HG02588 (cell line): ENCODE measurements around the gene KMT2D.

Source experiments
- ATAC-seq: cut with Tn5 transposase; IDR thresholded peaks from one replicate; pipeline ENCODE4 v1.9.1; 2021; ENCODE audit warnings: mild to moderate bottlenecking, moderate library complexity; ENCODE audit not compliant: unreplicated experiment

Gene KMT2D

GRCh38 chr12:49060237-49061156, at the start of gene KMT2D:
TSS of gene KMT2D (minus strand) at chr12:49060794. CDS start at chr12:49055324, 5,470 bp downstream.
- peak; percentile 45 for ATAC-seq

GRCh38 chr12:49109641-49110463, 49.3 kb upstream of the KMT2D start:
- no peak for ATAC-seq

- no peak for ATAC-seq
These were observed 48.4 kb upstream of the KMT2D start for GRCh38 chr12:49108958-49109404.

GRCh38 chr12:49105504-49106084, 45.0 kb upstream of the KMT2D start:
- no peak for ATAC-seq

- ATAC-seq, result no peak
These were observed 44.2 kb upstream of the KMT2D start for GRCh38 chr12:49104822-49105221.

- ATAC-seq, result no peak
These were observed 39.8 kb upstream of the KMT2D start for GRCh38 chr12:49100380-49100779.

GRCh38 chr12:49098703-49099102, 38.1 kb upstream of the KMT2D start:
- no peak for ATAC-seq

GRCh38 chr12:49098035-49098451, 37.4 kb upstream of the KMT2D start:
- no peak for ATAC-seq

- ATAC-seq, result no peak
These were observed 36.8 kb upstream of the KMT2D start for GRCh38 chr12:49097381-49097780.

- no peak for ATAC-seq
These were observed 34.4 kb upstream of the KMT2D start for GRCh38 chr12:49094975-49095365.

GRCh38 chr12:49094160-49094974, 33.8 kb upstream of the KMT2D start, which contains the start of gene DHH:
TSS of gene DHH (minus strand) at chr12:49094801. CDS start at chr12:49094512, 289 bp downstream.
- ATAC-seq, result no peak

GRCh38 chr12:49093792-49094159, 33.2 kb upstream of the KMT2D start:
- ATAC-seq, result no peak

- ATAC-seq, result no peak
These were observed 32.3 kb upstream of the KMT2D start for GRCh38 chr12:49092816-49093406.

GRCh38 chr12:49092086-49092815, 31.7 kb upstream of the KMT2D start:
- no peak for ATAC-seq

- ATAC-seq, result no peak
These were observed 31.2 kb upstream of the KMT2D start for GRCh38 chr12:49091836-49092085.

GRCh38 chr12:49091056-49091835, 30.7 kb upstream of the KMT2D start:
- ATAC-seq, result no peak

GRCh38 chr12:49089821-49090773, 29.5 kb upstream of the KMT2D start:
- ATAC-seq, result no peak

- ATAC-seq, result no peak
These were observed 28.3 kb upstream of the KMT2D start for GRCh38 chr12:49088932-49089330.
